Neural cell (in vitro differentiated cells): ENCODE measurements around the gene EPHA6. TPM values are rescaled to one million over a fixed set of nuclear protein-coding genes. Genes with fewer than 3 reads are reported as not detected.

Experiments used
- H2AFZ ChIP-seq: fragments of 200-600, 300-800 bp; sonication (generic), shearing (Covaris generic); 2 replicates; pipeline ENCODE4 v1.6.0; 2014; ENCODE audit warnings: low read depth, mild to moderate bottlenecking, antibody characterized with exemption, low read length, moderate library complexity
- H3F3A ChIP-seq: fragments of 200-600 bp; shearing (Covaris generic); 2 replicates; pipeline ENCODE4 v1.6.1; 2016; ENCODE audit warnings: mild to moderate bottlenecking, moderate library complexity, mixed read lengths, antibody characterized with exemption, low read length; ENCODE audit not compliant: insufficient read depth, poor library complexity, severe bottlenecking
- H3K27ac ChIP-seq: fragments of 200-600, 300-800 bp; sonication (generic), shearing (Covaris generic); 2 replicates; pipeline ENCODE4 v1.5.1; 2014; ENCODE audit warnings: mild to moderate bottlenecking, low read length, moderate library complexity
- H3K27me3 ChIP-seq: fragments of 300-800, 200-600 bp; sonication (generic), shearing (Covaris generic); 2 replicates; pipeline ENCODE4 v1.6.0; 2014; ENCODE audit warnings: mild to moderate bottlenecking, low read depth, low read length, moderate library complexity; ENCODE audit not compliant: insufficient read depth
- H3K36me3 ChIP-seq: fragments of 300-800, 200-600 bp; sonication (generic), shearing (Covaris generic); 2 replicates; pipeline ENCODE4 v1.5.1; 2014; ENCODE audit warnings: mild to moderate bottlenecking, antibody characterized with exemption, low read length, moderate library complexity; ENCODE audit not compliant: insufficient read depth
- H3K4me2 ChIP-seq: fragments of 300-800, 200-600 bp; sonication (generic), shearing (Covaris generic); 2 replicates; pipeline ENCODE4 v1.6.0; 2014; ENCODE audit warnings: mild to moderate bottlenecking, low read length
- H3K4me3 ChIP-seq: fragments of 300-800, 200-600 bp; sonication (generic), shearing (Covaris generic); 2 replicates; pipeline ENCODE4 v1.5.1; 2014; ENCODE audit warnings: mild to moderate bottlenecking, low read length, moderate library complexity
- H3K79me2 ChIP-seq: fragments of 200-600 bp; shearing (Covaris generic); replicated peaks from 2 replicates; pipeline ENCODE4 v1.6.0; 2014; ENCODE audit warnings: mild to moderate bottlenecking, low read length, moderate library complexity; ENCODE audit not compliant: insufficient read depth
- H3K9ac ChIP-seq: fragments of 300-800, 200-600 bp; sonication (generic), shearing (Covaris generic); 2 replicates; pipeline ENCODE4 v1.6.1; 2016; ENCODE audit warnings: mild to moderate bottlenecking, low read length, mixed read lengths
- H3K9me2 ChIP-seq: fragments of 200-600 bp; shearing (Covaris generic); 2 replicates; pipeline ENCODE4 v1.6.1; 2016; ENCODE audit warnings: mild to moderate bottlenecking, low read length, mixed read lengths; ENCODE audit not compliant: insufficient read depth
- H3K9me3 ChIP-seq: fragments of 200-600, 300-800 bp; sonication (generic), shearing (Covaris generic); 2 replicates; pipeline ENCODE4 v1.6.1; 2016; ENCODE audit warnings: mild to moderate bottlenecking, mixed run types, low read length, moderate library complexity, mixed read lengths
- H4K20me1 ChIP-seq: fragments of 200-600 bp; shearing (Covaris generic); 2 replicates; pipeline ENCODE4 v1.6.1; 2016; ENCODE audit warnings: mild to moderate bottlenecking, mixed run types; ENCODE audit not compliant: insufficient read depth
- CTCF ChIP-seq: fragments of 450-650 bp; IDR thresholded peaks from 2 replicates; pipeline ENCODE4 v1.5.1; 2014; ENCODE audit warnings: antibody characterized with exemption, mild to moderate bottlenecking, moderate library complexity; ENCODE audit not compliant: poor library complexity, severe bottlenecking
- EP300 ChIP-seq: fragments of 450-650 bp; conservative IDR thresholded peaks from 2 replicates; pipeline ENCODE4 v1.6.1; 2014; ENCODE audit warnings: antibody characterized with exemption, mild to moderate bottlenecking, moderate library complexity; ENCODE audit not compliant: poor library complexity, severe bottlenecking
- EZH2 ChIP-seq: fragments of 200-600, 300-800 bp; shearing (Covaris generic), sonication (generic); IDR thresholded peaks from 2 replicates; pipeline ENCODE4 v1.6.1; 2014; ENCODE audit warnings: antibody characterized with exemption, low read length, borderline replicate concordance, mild to moderate bottlenecking; ENCODE audit not compliant: insufficient read depth, poor library complexity, severe bottlenecking
- MXI1 ChIP-seq: fragments of 450-650 bp; conservative IDR thresholded peaks from 2 replicates; pipeline ENCODE4 v1.6.1; 2014; ENCODE audit warnings: antibody characterized with exemption, mild to moderate bottlenecking; ENCODE audit not compliant: poor library complexity, severe bottlenecking
- POLR2AphosphoS5 ChIP-seq: IDR thresholded peaks from 2 replicates; pipeline ENCODE4 v1.6.1; 2012
- RAD21 ChIP-seq: fragments of 450-650 bp; conservative IDR thresholded peaks from 2 replicates; pipeline ENCODE4 v1.6.1; 2014; ENCODE audit warnings: antibody characterized with exemption, mild to moderate bottlenecking, moderate library complexity
- SMC3 ChIP-seq: fragments of 450-650 bp; conservative IDR thresholded peaks from 2 replicates; pipeline ENCODE4 v1.6.1; 2014; ENCODE audit warnings: antibody characterized with exemption, mild to moderate bottlenecking, moderate library complexity; ENCODE audit not compliant: poor library complexity
- TAF1 ChIP-seq: IDR thresholded peaks from 2 replicates; pipeline ENCODE4 v1.6.1; 2012; ENCODE audit warnings: low read depth
- polyA plus RNA-seq: library from polyadenylated mRNA; depleted of rRNA; stranded (reverse); fragments of >200 nt; gene quantifications from 2 replicates; pipeline ENCODE4 v1.2.3, GENCODE V29; 2014
- TF ChIP-seq, protein P1 (sequence below): IDR thresholded peaks from 2 replicates; pipeline ENCODE4 v1.6.1; 2012; ENCODE audit warnings: borderline replicate concordance

EPHA6 gene
- polyA plus RNA-seq, 1 donor from 2014 or later: 0.56 TPM

DNA sequence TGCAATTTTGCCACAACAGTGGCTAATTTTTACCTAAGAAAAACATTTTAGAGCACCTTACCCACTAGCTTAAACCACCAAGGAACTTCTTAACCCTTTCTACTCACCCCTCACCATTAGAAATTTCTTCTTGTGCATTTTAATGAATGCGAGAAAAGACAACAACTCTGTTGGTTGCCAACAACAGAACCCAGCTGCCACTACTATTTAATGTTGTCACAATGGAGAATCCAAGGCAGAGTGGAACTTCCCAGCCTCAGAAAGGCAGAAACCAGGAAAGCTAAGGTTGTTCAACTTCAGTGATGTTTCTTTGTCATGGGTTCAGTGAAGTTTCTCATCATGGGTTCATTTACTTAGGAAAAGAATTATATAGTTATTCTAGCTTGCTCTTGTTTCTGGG lies 625.0 kb downstream of the EPHA6 start:
- no peak overlapping the region for H3K4me3 ChIP-seq
- no peaks in the 10 kb centered on the region for H3K9me3 ChIP-seq
- no peak overlapping the region for H2AFZ ChIP-seq
- H3K4me2 ChIP-seq: no peak overlapping the region
- H3K36me3 ChIP-seq: no peaks in the 10 kb centered on the region
- H3K9ac ChIP-seq: no peak overlapping the region
- H3K27ac ChIP-seq: no peak overlapping the region
- no peaks in the 10 kb centered on the region for H4K20me1 ChIP-seq
- H3F3A ChIP-seq: no peaks in the 10 kb centered on the region
- no peak for TF ChIP-seq CTCF
- no peak for TF ChIP-seq TAF1
- no peak for TF ChIP-seq POLR2AphosphoS5
- TF ChIP-seq, protein P1, sequence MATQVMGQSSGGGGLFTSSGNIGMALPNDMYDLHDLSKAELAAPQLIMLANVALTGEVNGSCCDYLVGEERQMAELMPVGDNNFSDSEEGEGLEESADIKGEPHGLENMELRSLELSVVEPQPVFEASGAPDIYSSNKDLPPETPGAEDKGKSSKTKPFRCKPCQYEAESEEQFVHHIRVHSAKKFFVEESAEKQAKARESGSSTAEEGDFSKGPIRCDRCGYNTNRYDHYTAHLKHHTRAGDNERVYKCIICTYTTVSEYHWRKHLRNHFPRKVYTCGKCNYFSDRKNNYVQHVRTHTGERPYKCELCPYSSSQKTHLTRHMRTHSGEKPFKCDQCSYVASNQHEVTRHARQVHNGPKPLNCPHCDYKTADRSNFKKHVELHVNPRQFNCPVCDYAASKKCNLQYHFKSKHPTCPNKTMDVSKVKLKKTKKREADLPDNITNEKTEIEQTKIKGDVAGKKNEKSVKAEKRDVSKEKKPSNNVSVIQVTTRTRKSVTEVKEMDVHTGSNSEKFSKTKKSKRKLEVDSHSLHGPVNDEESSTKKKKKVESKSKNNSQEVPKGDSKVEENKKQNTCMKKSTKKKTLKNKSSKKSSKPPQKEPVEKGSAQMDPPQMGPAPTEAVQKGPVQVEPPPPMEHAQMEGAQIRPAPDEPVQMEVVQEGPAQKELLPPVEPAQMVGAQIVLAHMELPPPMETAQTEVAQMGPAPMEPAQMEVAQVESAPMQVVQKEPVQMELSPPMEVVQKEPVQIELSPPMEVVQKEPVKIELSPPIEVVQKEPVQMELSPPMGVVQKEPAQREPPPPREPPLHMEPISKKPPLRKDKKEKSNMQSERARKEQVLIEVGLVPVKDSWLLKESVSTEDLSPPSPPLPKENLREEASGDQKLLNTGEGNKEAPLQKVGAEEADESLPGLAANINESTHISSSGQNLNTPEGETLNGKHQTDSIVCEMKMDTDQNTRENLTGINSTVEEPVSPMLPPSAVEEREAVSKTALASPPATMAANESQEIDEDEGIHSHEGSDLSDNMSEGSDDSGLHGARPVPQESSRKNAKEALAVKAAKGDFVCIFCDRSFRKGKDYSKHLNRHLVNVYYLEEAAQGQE: no peak
- TF ChIP-seq EP300: no peak
- no peak for TF ChIP-seq SMC3
- TF ChIP-seq EZH2: no peak
- TF ChIP-seq RAD21: no peak
- no peak for TF ChIP-seq MXI1
- no peaks in the 10 kb centered on the region for H3K27me3 ChIP-seq
- H3K79me2 ChIP-seq: no peaks in the 10 kb centered on the region
- H3K9me2 ChIP-seq: no peaks in the 10 kb centered on the region

DNA sequence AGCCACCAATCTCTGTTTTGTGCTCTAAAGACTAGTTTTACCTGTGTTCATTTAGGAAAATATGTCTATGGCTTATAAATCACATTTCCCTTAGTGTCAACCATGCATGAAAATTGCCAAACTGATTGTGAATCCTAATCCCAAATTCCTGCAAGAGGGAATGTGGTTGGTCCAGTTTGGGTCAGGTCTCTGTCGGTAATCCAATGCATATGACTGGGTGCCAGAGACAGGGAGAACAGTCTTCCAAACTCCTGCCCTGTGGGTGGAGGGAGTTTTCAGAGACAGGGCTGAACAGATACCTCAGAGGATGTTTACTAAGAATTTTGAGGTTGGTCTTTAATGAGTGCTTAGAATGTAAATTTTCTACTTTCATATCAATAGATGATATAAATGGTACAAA lies 649.6 kb downstream of the EPHA6 start:
- no peak overlapping the region for H3K4me2 ChIP-seq
- H3F3A ChIP-seq: no peaks in the 10 kb centered on the region
- H2AFZ ChIP-seq: no peak overlapping the region
- no peak overlapping the region for H3K4me3 ChIP-seq
- H3K27ac ChIP-seq: no peak overlapping the region
- H3K9me3 ChIP-seq: no peaks in the 10 kb centered on the region
- H3K9me2 ChIP-seq: no peaks in the 10 kb centered on the region
- H3K27me3 ChIP-seq: no peaks in the 10 kb centered on the region
- no peaks in the 10 kb centered on the region for H4K20me1 ChIP-seq
- no peaks in the 10 kb centered on the region for H3K79me2 ChIP-seq
- H3K36me3 ChIP-seq: no peaks in the 10 kb centered on the region
- H3K9ac ChIP-seq: no peak overlapping the region
- no peak for TF ChIP-seq MXI1

DNA sequence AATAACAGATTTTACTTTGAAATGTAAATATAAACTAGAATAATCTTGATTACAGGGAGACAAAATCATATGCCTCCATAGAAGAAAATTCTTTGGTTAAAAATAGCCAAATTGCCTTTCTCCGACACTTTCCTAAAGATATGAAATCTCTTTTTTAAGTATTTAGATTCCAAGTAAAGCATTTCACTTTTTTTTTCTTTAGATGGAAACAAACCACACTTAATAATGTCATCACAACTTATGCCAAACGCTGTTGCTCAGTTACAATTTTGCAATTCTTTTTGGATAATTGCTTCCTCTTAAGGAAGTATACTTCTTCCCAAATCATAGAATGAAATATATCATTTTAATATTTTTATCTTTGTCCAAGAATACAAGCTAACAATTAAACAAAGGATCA lies 656.1 kb downstream of the EPHA6 start:
- Histone ChIP-seq H3K27ac (no peak overlapping the region), H3K27me3 (no peaks in the 10 kb centered on the region), H3K4me2 (no peak overlapping the region), H3K9me3 (no peaks in the 10 kb centered on the region), H3K9me2 (no peaks in the 10 kb centered on the region), H4K20me1 (no peaks in the 10 kb centered on the region), H3K9ac (no peak overlapping the region), H3K4me3 (no peak overlapping the region), H3K79me2 (no peaks in the 10 kb centered on the region), H3F3A (no peaks in the 10 kb centered on the region), H2AFZ (no peak overlapping the region), H3K36me3 (no peaks in the 10 kb centered on the region)
- TF ChIP-seq, protein P1: no peak
- TF ChIP-seq CTCF (no peak), EZH2 (no peak), SMC3 (no peak), RAD21 (no peak), EP300 (no peak), MXI1 (no peak), POLR2AphosphoS5 (no peak), TAF1 (no peak)
